ENCODE results near the gene CHST15.

The CHST15 gene

DNA sequence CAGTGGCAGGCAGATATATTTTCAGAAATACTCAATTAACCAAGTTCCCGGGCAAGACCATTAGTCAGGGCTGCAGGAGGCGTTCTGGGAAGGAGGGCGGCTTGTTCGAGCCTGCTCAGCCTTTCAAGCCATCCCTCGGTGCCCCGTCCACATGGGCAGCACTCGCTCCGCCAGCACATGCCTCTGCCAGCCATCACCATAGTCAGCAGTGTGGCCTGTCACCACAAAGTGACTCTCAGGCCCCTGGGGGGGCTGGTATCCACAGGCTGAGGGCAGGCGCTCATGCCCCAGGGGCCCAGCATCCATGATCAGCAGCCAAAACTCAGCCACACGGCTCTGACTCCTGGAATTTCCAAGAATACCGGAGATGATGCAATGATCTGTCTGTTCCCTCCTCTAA lies 81.9 kb downstream of the CHST15 start:
- DNase-seq (ENCODE audit: low read depth): no peak

DNA sequence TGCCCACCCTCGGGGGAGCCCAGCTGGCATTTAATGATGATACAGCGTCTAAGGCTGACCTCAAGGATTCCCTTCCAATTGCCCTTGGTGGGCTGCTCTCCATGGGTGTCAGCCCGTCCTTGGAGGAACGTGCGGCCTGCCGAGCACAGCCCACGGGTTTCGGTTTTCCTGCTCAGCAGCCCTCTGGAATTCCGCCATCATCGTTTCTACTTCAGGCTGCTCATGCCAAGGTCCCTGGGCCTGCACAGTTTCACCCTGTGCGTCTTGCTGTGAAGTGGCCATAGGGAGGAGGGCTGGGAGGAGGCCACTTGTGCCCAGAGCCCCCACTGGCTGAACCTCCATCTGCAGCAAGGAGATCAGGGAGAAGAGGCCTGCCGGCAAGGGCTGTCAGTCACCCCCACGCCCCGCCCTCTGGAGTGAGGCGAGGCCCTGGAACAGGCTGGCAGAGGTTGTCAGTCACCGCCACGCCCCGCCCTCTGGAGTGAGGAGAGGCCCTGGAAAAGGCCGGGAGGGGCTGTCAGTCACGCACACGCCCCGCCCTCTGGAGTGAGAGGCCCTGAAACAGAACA lies 82.8 kb downstream of the CHST15 start:
- no peak for DNase-seq (ENCODE audit: low read depth)

DNA sequence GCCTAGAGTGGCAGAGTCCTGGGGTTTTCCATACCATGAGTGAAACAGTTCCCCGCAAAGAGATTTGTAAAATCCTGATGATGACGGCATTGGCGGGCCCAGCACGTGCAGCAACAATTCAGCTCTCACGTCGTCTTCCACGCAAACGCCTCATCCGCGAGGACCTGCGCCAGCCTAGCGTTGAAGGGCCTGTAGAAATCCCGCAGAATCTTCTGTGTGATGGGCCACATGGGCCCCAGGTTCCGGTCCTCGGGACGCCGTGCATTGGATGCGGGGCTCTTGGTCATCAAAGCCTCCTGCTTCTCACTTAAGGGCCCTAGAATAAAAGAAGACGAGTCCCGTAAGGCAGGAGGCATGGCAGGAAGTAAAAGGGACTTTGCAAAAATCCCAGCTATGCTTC lies 83.4 kb downstream of the CHST15 start:
- DNase-seq (ENCODE audit: low read depth): no peak

DNA sequence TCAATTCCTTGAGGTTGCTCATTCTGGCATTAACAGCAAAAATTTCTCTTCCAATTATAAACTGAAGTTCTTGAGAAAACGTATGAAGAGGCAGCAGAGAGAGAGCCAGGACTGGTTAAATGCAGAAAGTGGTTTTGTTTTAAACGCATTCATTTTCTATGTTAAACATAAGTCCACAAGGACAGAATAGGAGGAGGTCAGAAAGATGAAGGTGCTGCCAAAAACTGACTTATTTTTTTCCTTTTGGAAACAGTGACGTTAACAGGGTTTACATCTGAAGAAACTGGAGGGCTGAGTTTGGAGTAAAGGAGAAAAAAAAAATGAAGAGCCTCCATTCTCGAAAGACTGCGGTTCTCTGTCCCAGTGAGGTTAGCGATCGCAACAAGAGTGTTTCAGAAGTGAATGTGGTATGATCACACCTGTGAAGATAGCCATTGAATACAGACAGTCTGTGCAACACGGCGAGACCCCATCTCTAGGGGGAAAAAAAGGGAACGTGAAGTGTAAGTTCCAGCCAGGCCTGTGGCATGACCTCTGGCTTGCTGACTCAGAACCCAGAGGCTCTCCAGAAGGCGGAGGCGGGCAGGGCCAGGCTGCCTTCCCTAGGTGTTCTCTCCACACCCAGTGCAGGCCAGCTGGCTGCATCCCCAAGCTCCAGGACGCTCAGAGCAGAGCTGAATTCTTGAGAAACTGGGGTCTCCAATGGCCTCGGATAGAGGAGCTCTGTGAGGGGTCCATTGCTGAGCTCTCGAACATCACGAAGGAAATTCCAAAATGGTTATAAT lies 84.0 kb downstream of the CHST15 start:
- DNase-seq (ENCODE audit: low read depth): no peak

DNA sequence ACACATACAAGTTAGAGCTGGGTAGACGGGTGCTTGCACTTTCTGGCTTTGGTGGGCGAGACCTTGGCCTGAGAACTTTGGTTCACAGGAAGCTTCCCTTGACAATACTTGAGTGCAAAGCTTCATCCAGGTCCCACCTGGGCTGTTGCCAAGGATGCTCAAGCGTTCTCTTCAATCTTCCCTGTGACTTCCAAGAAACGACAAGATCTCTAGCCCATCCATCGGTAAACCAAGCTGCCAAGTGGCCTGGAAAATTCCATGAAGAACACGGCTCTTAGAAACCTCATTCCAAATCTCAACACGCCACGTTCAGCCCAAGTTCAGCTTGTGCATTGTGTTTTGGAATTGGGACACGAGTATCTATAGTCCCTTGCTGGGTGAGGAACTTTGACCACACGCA lies 84.7 kb downstream of the CHST15 start:
- no peak for DNase-seq (ENCODE audit: low read depth)

DNA sequence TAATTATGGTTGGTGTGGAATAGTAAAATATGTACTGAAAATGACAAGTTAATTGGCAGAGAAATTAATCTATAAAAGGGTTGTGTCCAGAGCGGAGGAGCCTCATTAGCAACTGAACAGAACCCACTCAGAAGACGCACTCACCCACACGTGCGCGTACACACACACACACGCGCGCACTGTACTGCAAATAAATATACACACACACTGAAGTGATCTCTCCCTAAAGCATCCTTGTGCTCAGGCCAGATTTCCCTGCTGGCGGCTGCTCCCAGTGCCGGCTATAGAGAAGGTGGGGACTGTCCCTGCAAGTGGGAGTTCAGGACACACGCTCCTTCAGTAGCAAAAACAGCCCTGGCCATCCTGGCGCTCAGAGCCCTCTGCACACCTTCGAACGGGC lies 85.2 kb downstream of the CHST15 start:
- no peak for DNase-seq (ENCODE audit: low read depth)

DNA sequence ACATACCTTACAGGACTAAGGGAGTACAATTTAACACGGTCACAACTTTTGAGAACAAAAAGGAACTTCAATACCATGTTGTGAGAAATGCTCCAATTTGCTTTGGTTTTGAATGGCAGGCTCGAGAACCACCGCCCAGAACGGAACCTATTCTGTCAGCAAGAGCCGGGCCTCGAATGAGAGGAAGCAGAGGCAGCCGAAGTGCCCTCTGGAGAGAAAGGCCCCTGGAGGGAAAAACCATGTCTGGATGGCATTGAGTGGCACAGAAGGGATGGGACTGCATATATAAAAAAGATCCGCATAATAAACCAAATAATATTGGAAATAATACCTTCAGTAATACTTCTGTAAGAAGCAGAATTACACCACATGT lies 85.6 kb downstream of the CHST15 start:
- no peak for DNase-seq (ENCODE audit: low read depth)

DNA sequence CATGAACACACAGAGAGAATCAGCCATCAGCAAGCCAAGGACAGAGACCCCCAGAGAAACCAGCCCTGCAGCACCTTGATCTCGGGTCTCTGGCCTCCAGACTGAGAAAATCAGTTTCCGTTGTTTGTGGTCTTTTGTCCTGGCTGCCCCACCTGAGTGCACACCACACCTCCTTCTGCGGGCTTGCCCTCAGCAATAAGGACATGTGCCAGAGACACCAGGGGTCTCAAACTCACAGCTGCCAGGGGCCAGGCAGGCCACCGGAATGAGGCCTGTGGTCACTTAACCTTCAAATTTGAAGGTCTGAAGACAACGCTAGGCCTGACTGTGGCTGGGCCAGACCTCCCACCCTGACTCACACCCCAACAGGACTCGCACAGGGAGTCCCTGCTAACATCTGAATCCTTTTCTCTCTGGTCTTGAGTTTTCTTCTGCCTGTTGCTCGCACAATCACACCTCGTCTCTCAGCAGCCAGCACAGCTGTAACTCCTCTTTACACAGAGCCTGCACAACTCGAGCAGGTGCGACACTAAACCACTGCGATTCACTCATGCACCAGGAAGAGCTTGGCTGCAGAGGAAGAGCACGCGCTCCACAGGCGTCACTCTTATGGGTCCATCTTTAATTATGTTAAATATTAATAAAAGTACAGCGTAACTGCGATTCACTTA lies 86.2 kb downstream of the CHST15 start:
- DNase-seq (ENCODE audit: low read depth): no peak

DNA sequence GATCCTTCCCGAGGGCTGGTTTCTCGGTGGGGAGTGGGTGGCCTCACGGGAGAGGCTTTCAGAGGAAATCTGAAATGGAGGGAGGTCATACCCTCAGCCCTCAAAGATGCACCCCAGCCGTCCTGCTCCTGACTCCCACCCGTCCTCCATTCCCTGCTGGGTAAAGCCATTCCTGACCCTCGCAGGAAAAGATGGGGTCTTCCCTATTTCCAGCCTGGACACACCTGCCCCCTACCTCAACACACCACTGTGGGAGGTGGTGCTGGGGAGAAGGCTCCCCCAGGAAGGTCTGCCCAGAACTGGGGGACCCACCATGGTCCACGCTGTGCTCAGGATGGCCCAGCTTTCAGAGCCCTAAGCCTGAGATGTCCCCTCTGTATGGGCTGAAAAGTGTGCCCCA lies 86.9 kb downstream of the CHST15 start:
- no peak for DNase-seq (ENCODE audit: low read depth)

DNA sequence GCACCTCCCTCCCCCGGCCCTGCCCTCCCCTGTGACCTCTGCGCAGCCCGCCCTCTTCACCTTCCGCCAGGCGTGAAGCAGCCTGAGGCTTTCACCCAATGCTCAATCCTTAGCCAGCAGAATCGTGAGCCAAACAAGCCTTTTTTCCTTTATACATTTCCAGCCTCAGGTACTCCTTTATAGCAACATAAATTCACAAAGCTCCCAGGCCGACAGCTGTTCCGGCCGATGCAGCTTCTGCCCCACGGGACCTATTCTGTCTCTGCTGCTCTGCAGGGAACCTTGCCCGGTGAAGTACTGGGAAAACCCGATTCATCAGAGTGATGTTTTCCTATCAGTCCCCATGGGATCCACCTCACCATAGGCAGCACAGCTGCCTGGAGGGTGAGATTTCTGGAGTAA lies 87.4 kb downstream of the CHST15 start:
- no peak for DNase-seq (ENCODE audit: low read depth)

DNA sequence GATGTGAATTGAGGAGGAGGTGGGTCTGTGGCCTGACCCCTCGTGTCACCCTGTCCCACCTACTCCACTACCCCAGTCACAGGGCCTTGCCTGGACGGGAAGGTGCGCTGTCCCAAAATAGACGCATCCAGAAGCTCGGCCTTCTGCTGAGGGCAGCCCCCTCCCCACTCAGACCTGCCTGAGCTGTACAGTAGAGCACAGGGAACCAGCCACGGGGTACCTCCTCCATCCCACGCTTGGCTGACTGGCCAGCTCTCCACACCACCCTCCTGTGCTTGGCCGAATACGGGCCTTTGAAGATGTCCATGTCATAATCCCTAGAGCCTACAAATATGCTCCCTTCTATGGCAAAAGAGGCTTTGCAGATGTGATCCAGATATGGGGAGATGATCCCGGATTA lies 88.3 kb downstream of the CHST15 start:
- DNase-seq (ENCODE audit: low read depth): no peak

DNA sequence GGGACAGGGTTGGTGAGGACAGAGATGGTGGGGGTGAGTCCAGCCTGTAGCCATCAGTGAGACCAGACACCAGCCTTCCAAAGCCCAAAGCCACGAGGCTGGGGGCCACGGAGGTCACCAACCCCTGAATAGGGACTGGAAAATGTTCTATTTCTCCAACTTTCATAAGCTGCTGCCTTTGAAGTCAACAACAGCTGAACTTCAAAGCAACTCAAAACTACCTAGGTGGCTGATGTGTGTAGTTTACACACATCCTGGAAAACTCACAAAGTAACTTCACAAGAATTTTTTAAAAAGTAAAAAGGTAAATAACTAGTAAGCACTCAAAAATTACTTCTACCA lies 88.8 kb downstream of the CHST15 start:
- DNase-seq (ENCODE audit: low read depth): no peak

DNA sequence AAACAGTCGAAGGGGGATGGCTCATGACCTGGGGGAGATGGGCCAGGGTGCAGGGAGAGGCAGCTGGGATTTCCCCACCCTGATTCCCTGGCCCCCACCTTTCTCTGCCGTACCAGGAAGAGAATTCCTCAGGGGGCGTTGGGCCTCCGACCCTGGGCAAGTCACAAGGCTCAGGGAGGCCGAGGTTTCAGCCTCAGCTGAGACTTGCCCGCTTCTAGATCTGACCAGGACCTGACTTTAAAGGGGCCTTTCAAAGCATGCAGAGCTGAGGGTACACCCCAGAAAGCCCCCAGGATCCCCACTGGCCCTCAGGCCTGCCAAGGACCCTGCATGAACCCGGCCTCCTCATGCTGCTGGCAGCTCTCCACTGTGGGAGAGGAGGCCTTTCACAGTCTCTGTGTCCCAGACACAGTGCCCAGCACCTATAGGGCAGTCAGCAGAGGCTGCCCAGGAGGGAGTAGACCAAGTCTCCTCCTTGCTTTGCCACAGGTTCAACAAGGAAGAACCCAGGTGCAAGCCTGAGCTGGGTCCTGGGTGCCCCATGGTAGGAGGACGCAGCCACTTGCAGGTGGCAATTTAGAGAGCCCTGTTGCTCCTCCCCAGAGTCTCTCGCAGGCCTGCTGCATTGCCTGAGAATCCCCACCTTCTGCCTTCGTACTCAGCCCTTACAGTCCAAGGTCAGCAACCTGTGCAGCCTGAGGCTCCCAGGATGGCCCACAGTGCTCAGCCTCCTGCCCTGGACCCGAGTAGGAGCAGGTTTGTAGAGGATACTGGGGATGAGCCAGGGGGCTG lies 89.3 kb downstream of the CHST15 start:
- DNase-seq (ENCODE audit: low read depth): no peak

DNA sequence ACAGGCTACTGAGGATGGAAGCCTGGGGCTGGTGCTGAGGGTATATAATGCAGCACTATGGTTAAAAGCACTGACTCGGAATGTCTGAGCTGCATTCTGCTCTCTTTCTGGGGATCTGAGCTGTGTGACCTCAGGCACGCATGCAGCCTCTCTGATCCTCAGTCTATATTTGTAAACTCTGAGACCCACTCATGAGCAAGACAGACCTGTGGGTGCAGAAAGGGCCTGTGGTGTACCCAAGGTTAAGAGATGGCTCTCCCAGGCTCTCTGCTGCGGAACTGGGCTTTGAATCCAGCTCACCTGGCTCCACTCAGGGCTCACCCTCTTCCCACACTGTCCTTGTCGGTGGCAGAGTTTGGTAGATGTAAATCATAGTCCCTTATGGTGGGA lies 89.9 kb downstream of the CHST15 start:
- no peak for DNase-seq (ENCODE audit: low read depth)

DNA sequence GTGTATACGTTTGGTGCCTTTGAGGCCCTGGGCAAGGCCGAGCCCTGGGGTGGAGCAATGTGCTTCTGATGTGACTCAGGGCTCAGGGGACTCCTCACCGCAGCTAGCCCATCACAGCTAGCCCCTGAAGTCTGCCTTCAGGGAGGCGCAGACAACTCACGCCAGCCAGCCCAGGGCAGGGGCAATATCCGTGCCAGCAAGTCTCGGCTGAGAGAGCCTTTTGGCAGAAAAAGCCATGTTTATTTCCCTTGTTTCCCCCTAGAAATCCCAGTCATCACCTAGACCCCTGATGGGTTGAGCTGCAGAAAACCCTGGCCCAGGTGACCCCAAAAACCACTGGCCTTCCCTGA lies 90.4 kb downstream of the CHST15 start:
- no peak for DNase-seq (ENCODE audit: low read depth)

DNA sequence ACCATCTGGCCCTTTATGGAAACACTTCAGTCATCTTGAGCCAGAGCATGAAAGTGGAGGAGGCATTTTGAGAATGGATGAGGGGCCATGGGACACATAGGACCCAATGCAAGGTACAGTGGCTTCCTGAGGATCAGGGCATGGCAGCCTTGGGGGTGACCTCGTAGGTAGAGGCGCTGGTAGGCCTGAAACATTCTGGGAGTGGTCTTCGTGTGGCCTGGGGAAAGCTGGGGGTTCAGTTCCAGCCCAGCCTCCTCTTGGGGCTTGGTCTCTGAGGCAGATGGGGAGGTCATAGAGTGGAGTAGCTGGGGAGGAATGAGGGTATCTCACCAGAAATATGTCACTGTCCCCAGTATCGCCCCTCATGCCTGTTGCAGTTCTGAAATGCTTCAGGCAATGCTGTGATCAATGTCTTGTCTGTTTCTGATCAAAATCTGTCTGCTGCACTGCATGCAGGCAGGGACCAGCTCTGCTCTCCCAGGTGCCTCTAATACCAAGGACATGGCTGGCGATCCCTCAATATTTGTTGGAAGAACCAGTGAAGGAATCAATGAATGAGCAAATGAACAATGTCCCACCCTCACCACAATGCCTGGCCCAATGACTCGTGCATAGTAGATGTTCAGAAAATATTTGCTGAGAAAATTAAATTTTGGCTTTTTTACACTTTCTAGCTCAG lies 90.9 kb downstream of the CHST15 start:
- no peak for DNase-seq (ENCODE audit: low read depth)

DNA sequence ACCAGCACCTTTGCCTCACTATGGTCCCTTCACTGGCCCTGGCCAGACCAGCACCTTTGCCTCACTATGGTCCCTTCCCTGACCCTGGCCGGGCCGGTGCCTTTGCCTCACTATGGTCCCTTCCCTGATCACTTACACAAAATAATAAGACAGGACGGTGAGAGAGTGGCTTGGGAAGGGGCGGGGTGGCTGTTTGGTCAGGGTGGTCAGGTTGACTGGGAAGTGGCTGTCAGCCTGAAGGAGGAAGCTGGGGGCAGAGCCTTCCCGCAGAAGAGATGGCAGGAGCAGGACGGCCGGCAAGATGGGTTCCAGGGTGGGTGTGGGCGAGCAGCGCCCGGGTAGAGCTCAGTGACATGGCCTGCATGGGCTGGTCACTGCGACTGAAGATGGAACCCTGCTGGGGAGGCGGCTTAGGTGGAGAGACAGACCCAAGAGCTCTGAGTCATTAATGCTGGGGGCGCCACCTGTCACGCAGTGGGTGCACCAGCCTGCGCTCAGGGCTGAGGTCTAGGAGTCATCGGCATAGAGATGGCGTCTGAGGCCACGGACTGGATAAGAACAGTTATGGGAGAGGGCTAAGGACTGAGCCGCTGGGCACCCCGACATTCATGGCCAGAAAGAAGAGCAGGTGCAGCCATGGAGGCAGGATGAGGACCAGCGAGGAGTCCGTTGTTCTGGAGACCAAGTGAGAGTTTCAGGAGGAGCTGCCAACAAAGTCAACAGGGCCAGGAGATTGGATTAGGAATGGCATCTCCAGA lies 91.8 kb downstream of the CHST15 start:
- DNase-seq (ENCODE audit: low read depth): no peak

DNA sequence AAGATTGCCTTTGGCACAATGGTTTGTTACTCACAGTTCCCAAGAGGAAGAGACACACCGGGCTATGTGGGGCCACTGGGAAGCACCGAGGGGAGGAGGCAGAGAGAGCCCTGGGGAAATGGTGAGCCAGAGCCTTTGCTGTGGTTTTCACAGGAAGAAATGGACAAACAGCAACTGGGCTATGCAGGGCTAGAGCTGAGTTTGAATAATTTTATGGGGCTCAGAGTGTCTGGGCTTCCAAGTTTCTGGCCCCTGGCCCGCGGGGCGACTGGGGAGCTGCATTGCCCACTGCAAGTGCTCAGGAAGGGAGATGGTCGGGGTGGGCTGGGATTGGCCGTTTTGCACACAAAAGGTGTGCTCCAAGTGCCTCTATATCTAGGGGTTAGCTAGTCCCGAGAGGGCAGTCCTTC lies 92.6 kb downstream of the CHST15 start:
- no peak for DNase-seq (ENCODE audit: low read depth)

DNA sequence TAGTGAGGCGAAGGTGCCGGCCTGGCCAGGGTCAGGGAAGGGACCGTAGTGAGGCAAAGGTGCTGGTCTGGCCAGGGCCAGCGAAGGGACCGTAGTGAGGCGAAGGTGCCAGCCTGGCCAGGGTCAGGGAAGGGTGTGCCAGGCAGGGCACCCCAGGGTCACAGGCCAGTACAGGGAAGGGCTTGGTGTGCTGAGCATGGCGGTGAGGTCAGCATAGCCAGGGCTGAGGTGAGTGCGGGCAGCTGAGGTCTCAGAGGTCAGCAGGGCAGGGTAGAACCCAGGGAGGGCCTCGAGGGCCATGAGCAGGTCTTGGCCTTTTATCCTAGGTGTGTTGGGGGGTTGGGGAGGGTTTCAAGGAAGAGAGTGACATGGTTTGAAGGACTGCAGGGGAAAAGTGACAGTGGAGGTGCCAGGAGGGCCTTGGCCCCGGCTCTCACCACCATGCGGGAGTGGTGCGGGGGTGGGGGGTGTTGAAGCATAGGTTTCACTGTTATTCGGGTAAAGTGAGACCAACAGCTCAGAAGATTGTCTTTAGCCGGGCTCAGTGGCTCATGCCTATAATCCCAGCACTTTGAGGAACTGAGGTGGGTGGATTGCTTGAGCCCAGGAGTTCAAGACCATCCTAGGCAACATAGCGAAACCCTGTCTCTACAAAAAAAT lies 93.3 kb downstream of the CHST15 start:
- no peak for DNase-seq (ENCODE audit: low read depth)

DNA sequence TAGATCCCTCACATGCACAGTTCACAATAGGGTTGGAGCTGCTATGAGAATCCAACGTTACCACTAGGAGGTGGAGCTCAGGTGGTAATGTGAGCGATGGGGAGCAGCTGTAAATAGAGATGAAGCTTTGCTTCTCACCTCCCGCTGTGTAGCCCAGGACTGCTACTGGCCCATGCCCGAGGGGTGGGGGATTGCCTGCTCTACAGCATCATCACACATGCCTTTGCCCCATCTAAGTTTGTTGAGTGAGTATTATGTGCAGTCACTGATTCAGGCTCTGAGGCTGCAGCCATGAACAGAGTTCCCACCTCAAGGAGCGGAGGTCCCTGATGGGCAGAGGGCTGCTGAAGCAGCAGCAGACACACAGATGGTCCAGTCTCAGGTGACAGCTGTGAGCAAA lies 94.1 kb downstream of the CHST15 start:
- no peak for DNase-seq (ENCODE audit: low read depth)
